ENCODE results near the gene H1-8. TPM values are rescaled to one million over a fixed set of nuclear protein-coding genes. Genes with fewer than 3 reads are reported as not detected.
"Not testable (repeated sequence)": the region's sequence is repeated elsewhere in the genome, so short reads cannot be mapped to it uniquely, and the experiment has no call there.

Gene H1-8
- total RNA-seq (2021) (not detected in 2 replicates), Bru-seq, nascent RNA (not detected), BruChase-seq, experiment 1, labeled RNA remaining after a 2-hour chase (not detected), BruChase-seq, experiment 2, labeled RNA remaining after a 6-hour chase (not detected)
- long read RNA-seq = 0 reads

DNA sequence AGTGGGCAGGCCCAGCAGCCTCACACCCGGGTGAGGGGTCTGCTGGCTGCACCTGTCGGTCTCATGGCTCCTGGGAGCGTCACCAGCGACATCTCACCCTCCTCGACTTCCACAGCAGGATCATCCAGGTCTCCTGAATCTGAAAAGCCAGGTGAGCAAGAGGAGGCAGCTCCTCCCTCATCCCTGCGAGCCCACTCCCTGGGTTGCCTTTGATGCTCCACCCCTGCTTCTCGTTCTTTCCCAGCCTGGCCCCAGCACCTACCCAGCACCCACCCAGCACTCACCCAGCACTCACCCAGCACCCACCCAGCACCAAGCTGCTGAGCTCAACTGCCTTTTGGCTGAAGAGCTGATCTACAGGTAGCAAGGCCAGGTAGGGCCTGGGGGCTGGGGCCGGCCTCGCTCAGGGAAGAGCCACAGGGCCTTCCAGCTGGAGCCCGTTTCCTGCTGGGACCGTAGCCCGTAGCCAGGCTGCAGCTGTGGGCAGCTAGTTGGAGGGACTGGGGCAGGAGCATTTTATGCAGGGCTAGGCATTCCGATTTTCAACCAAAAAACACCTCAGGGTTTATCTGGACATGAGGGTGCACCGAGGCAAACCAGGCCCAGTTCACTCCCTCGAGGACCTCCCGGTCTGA, at the start of gene H1-8:
TSS of gene H1-8 (plus strand) at position 20 of the 635 bp plus-strand sequence. CDS start at position 64, 44 bp downstream.
- Histone ChIP-seq H3K4me2 (no peak within 1 kb of the TSS), H3K27me3 (ENCODE audit: insufficient read depth, low read depth) (no peaks in the 10 kb centered on the region), H3K9me3 (ENCODE audit: insufficient read depth, low read depth) (no peaks in the 10 kb centered on the region), H3K4me3 (no peak within 1 kb of the TSS), H3F3A (ENCODE audit: insufficient read depth, low read depth) (peaks cover 11% of the 10 kb centered on the region; the same call in 1 of the 2 replicates), H3K4me1 (replicated peaks; ENCODE audit: insufficient read depth) (no peaks in the 10 kb centered on the region), H3K9me2 (ENCODE audit: insufficient read depth) (no peaks in the 10 kb centered on the region), H3K36me3 (ENCODE audit: low read depth) (no peaks in the 10 kb centered on the region), H3K27ac (no peak within 1 kb of the TSS), H3K79me2 (ENCODE audit: low read depth) (no peaks in the 10 kb centered on the region), H2AFZ (no peak within 1 kb of the TSS), H4K20me1 (ENCODE audit: insufficient read depth) (no peaks in the 10 kb centered on the region)
- ChIA-PET CTCF (no interaction called here), POLR2A (ENCODE audit: unreplicated experiment) (interaction anchor here (0.6 kb wide), 1 partner anchor 351 kb away, joined by 6 read pairs; the partner anchor contains the start of gene TMCC1)
- no TSS peak for BruUV-seq (replicated peaks)
- TF ChIP-seq, protein P1, sequence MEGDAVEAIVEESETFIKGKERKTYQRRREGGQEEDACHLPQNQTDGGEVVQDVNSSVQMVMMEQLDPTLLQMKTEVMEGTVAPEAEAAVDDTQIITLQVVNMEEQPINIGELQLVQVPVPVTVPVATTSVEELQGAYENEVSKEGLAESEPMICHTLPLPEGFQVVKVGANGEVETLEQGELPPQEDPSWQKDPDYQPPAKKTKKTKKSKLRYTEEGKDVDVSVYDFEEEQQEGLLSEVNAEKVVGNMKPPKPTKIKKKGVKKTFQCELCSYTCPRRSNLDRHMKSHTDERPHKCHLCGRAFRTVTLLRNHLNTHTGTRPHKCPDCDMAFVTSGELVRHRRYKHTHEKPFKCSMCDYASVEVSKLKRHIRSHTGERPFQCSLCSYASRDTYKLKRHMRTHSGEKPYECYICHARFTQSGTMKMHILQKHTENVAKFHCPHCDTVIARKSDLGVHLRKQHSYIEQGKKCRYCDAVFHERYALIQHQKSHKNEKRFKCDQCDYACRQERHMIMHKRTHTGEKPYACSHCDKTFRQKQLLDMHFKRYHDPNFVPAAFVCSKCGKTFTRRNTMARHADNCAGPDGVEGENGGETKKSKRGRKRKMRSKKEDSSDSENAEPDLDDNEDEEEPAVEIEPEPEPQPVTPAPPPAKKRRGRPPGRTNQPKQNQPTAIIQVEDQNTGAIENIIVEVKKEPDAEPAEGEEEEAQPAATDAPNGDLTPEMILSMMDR (conservative IDR thresholded peaks at IDR 0.05) = no peak
- TF ChIP-seq EZH2 (IDR thresholded peaks at IDR 0.05; ENCODE audit: low read depth) = no peak
- no peak for DNase-seq
- intact Hi-C loops (cut with micrococcal nuclease; ENCODE audit: unreplicated experiment) = no loop called here

- Histone ChIP-seq H3K36me3 (ENCODE audit: low read depth) (no peaks in the 10 kb centered on the region), H3K4me2 (no peak overlapping the region), H2AFZ (no peak overlapping the region), H3K27me3 (ENCODE audit: insufficient read depth, low read depth) (no peaks in the 10 kb centered on the region), H3K79me2 (ENCODE audit: low read depth) (no peaks in the 10 kb centered on the region), H3K9me2 (ENCODE audit: insufficient read depth) (no peaks in the 10 kb centered on the region), H3K4me1 (replicated peaks; ENCODE audit: insufficient read depth) (peaks cover 49% of the 10 kb centered on the region), H3K9me3 (ENCODE audit: insufficient read depth, low read depth) (no peaks in the 10 kb centered on the region), H3K27ac (no peak overlapping the region), H4K20me1 (ENCODE audit: insufficient read depth) (no peaks in the 10 kb centered on the region), H3F3A (ENCODE audit: insufficient read depth, low read depth) (peaks cover 16% of the 10 kb centered on the region), H3K4me3 (no peak overlapping the region)
- DNase-seq = no peak
- CTCF ChIA-PET = no interaction called here
- BruUV-seq (replicated peaks) = no TSS peak
- intact Hi-C loops (cut with micrococcal nuclease; ENCODE audit: unreplicated experiment) = loop anchor here (5.0 kb wide), 3 partner anchors 74 to 599 kb away; no protein-coding TSS in a partner anchor
- TF ChIP-seq, protein P1 (conservative IDR thresholded peaks at IDR 0.05) = no peak
- no peak for TF ChIP-seq EZH2 (IDR thresholded peaks at IDR 0.05; ENCODE audit: low read depth)
- POLR2A ChIA-PET (ENCODE audit: unreplicated experiment) = interaction anchor here (0.6 kb wide), 1 partner anchor 134 kb away, joined by 4 read pairs; no protein-coding TSS in a partner anchor
Observed at GRCh38 chr3:129493206-129493605, 49.8 kb upstream of the H1-8 start.

GRCh38 chr3:129494499-129494898, 48.5 kb upstream of the H1-8 start:
- H3K79me2 ChIP-seq (ENCODE audit: low read depth); H4K20me1 ChIP-seq (ENCODE audit: insufficient read depth); H3K27me3 ChIP-seq (ENCODE audit: insufficient read depth, low read depth); BruUV-seq (replicated peaks); H2AFZ ChIP-seq; DNase-seq; H3K4me3 ChIP-seq; H3K9me3 ChIP-seq (ENCODE audit: insufficient read depth, low read depth); H3K36me3 ChIP-seq (ENCODE audit: low read depth); CTCF ChIA-PET; H3K9me2 ChIP-seq (ENCODE audit: insufficient read depth): not testable (repeated sequence)
- Histone ChIP-seq H3K27ac (peak overlapping the region; percentile 72), H3F3A (ENCODE audit: insufficient read depth, low read depth) (peaks cover 20% of the 10 kb centered on the region), H3K4me2 (peak overlapping the region; percentile 65; the same call in 1 of the 2 replicates), H3K4me1 (replicated peaks; ENCODE audit: insufficient read depth) (peaks cover 60% of the 10 kb centered on the region)
- intact Hi-C loops (cut with micrococcal nuclease; ENCODE audit: unreplicated experiment) = loop anchor here (5.0 kb wide), 3 partner anchors 73 to 598 kb away; no protein-coding TSS in a partner anchor
- POLR2A ChIA-PET (ENCODE audit: unreplicated experiment) = interaction anchor here (0.6 kb wide), 1 partner anchor 67 kb away, joined by 3 read pairs; no protein-coding TSS in a partner anchor

DNA sequence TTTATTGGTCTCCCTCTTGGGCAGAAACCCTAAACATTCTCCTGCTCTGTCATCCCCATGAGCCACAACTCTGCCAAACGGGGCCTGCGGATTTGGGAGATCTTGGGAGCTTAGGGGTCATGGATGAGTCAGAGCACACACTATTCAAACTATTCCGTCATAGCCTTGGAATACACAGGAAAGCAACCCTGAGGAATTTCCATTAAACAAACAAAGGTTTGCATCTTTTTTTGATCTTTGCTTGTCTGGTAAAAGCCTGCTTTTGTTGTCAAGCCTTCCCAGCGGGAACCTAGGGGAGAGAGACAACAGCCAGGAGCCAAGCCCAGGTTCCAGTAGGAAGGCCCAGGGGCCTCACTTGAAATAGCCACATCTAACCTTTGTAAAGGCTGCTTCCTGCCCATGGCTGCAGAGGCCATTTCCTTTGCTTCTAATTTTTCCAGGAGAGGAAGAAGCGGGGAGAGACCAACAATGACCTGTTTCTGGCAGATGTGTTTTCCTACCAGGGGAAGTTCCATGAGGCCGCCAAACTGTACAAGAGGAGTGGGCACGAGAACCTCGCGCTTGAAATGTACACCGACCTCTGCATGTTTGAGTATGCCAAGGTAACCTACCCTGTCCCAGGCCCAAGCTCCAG, 47.9 kb upstream of the H1-8 start:
- intact Hi-C loops (cut with micrococcal nuclease; ENCODE audit: unreplicated experiment); H3K9me3 ChIP-seq (ENCODE audit: insufficient read depth, low read depth); H3K9me2 ChIP-seq (ENCODE audit: insufficient read depth); H3K4me3 ChIP-seq; H3K27me3 ChIP-seq (ENCODE audit: insufficient read depth, low read depth); CTCF ChIA-PET; H3K36me3 ChIP-seq (ENCODE audit: low read depth); H2AFZ ChIP-seq; BruUV-seq (replicated peaks); H3K79me2 ChIP-seq (ENCODE audit: low read depth); H4K20me1 ChIP-seq (ENCODE audit: insufficient read depth): not testable (repeated sequence)
- peak overlapping the region; percentile 65 for H3K4me2 ChIP-seq
- peaks cover 62% of the 10 kb centered on the region for H3K4me1 ChIP-seq (replicated peaks; ENCODE audit: insufficient read depth)
- DNase-seq = peak; percentile 51 to 84
- peak overlapping the region; percentile 72 for H3K27ac ChIP-seq
- H3F3A ChIP-seq (ENCODE audit: insufficient read depth, low read depth) = peaks cover 20% of the 10 kb centered on the region
- POLR2A ChIA-PET (ENCODE audit: unreplicated experiment) = interaction anchor here (0.6 kb wide), 1 partner anchor 67 kb away, joined by 3 read pairs; no protein-coding TSS in a partner anchor

DNA sequence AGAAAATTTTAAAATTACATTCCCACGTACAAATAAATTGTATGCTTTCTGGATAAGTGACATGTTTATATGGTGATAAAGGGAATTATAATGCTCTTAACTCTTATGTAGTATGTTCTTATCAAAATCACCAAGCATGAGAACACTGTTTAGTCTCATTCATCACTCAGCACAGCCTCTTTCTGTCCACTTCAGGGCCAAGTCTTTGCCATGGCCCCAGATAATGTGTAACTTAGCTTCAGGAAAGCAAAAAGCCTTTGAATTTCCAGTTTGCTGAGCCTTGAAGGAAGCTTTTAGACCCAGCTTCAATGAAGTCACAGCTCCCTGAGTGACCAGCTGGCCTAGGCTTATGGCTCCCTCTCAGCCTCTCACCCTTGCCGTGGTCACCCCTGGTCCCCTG, 45.1 kb upstream of the H1-8 start:
- H3K27ac ChIP-seq; intact Hi-C loops (cut with micrococcal nuclease; ENCODE audit: unreplicated experiment); CTCF ChIA-PET: not testable (repeated sequence)

More for the DNA sequence above, 45.1 kb upstream of the H1-8 start:
- BruUV-seq (replicated peaks); DNase-seq; H3K79me2 ChIP-seq (ENCODE audit: low read depth); H3K9me2 ChIP-seq (ENCODE audit: insufficient read depth); H2AFZ ChIP-seq; H3K36me3 ChIP-seq (ENCODE audit: low read depth); H3K27me3 ChIP-seq (ENCODE audit: insufficient read depth, low read depth); H3K4me3 ChIP-seq; H4K20me1 ChIP-seq (ENCODE audit: insufficient read depth); H3K9me3 ChIP-seq (ENCODE audit: insufficient read depth, low read depth); H3K4me2 ChIP-seq: not testable (repeated sequence)
- Histone ChIP-seq H3K4me1 (replicated peaks; ENCODE audit: insufficient read depth) (peaks cover 53% of the 10 kb centered on the region), H3F3A (ENCODE audit: insufficient read depth, low read depth) (peaks cover 20% of the 10 kb centered on the region)
- POLR2A ChIA-PET (ENCODE audit: unreplicated experiment) = interaction anchor here (0.6 kb wide), 1 partner anchor 99 kb away, joined by 4 read pairs; no protein-coding TSS in a partner anchor
